GM12864 (cell line): ENCODE results near the gene UBE2Z.
"Not testable (repeated sequence)": the region's sequence is repeated elsewhere in the genome, so short reads cannot be mapped to it uniquely, and the experiment has no call there.

ENCODE experiments used
- DNase-seq: peaks from one replicate; pipeline ENCODE4 v3.0.0-alpha.2; 2011; ENCODE audit warnings: low read depth
- H3K4me3 ChIP-seq: 2 replicates; pipeline ENCODE4 v1.5.1; 2011; ENCODE audit warnings: mild to moderate bottlenecking, low read depth, low read length, control low read depth
- CTCF ChIP-seq: IDR thresholded peaks from 2 replicates; pipeline ENCODE4 v1.5.1; 2011; ENCODE audit warnings: low read depth, mild to moderate bottlenecking, moderate library complexity, low read length, control low read depth, inconsistent platforms; ENCODE audit errors: missing control alignments

Gene UBE2Z

GRCh38 chr17:48930435-48930873, 22.2 kb downstream of the UBE2Z start:
- H3K4me3 ChIP-seq = no peak overlapping the region
- TF ChIP-seq CTCF = no peak
- DNase-seq = no peak

GRCh38 chr17:48933035-48933434, 24.8 kb downstream of the UBE2Z start:
- no peak overlapping the region for H3K4me3 ChIP-seq
- no peak for DNase-seq
- no peak for TF ChIP-seq CTCF

GRCh38 chr17:48944515-48945260, 36.5 kb downstream of the UBE2Z start, which contains the start of gene SNF8:
Gene SNF8, minus strand, starts transcription at chr17:48944842. Its CDS starts 108 bp downstream, at chr17:48944734.
- H3K4me3 ChIP-seq = peak within 1 kb of the TSS; percentile 78
- no peak for TF ChIP-seq CTCF
- DNase-seq = peak; percentile 53

- H3K4me3 ChIP-seq = peak overlapping the region; percentile 78
- DNase-seq = not testable (repeated sequence)
These were observed 37.0 kb downstream of the UBE2Z start for GRCh38 chr17:48945261-48945651.

- no peak for DNase-seq
These were observed 43.4 kb downstream of the UBE2Z start for GRCh38 chr17:48951572-48951971.

GRCh38 chr17:48952904-48953303, 44.7 kb downstream of the UBE2Z start:
- DNase-seq = peak; percentile 18
- no peak overlapping the region for H3K4me3 ChIP-seq

More at GRCh38 chr17:48951572-48951971, 43.4 kb downstream of the UBE2Z start:
- no peak for TF ChIP-seq CTCF
- no peak overlapping the region for H3K4me3 ChIP-seq

GRCh38 chr17:48954300-48954755, 46.1 kb downstream of the UBE2Z start:
- no peak overlapping the region for H3K4me3 ChIP-seq
- no peak for DNase-seq
- peak; percentile 28 for TF ChIP-seq CTCF

More at GRCh38 chr17:48952904-48953303, 44.7 kb downstream of the UBE2Z start:
- TF ChIP-seq CTCF = no peak
